Ammon's horn (tissue), 1 donor: ENCODE data around the gene GFY.

Source experiments
- DNase-seq: peaks from one replicate; pipeline ENCODE4 v3.0.0-alpha.2; 2016; ENCODE audit warnings: low spot score

The GFY gene

DNA sequence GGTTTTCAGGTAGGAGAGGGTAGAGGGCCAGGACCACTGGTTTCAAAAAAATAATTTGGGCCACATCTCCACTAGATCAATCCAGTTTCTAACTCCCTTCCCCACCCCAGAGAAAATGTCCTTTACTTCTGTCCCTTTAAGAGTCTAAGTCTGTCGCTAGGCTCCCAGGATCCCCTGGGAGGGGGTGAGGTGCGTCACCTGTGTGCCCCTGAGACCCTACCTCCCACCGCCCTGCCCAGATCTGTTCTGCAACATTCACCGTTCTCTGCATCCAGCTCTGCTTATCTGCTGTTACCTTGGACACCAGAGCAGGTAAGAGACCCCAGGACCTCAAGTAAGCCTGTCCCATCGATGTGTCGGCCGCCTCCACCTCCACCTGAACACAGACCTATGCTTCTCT is at the start of gene GFY:
Gene GFY, plus strand, starts transcription at position 211 of the 400 bp plus-strand sequence. CDS start 1,043 bp downstream, outside the sequence.
- DNase-seq, result no peak

- DNase-seq, result no peak
These were observed 46.7 kb upstream of the GFY start for GRCh38 chr19:49378512-49378911.

GRCh38 chr19:49380391-49380790 is 44.8 kb upstream of the GFY start:
- DNase-seq, result no peak

DNA sequence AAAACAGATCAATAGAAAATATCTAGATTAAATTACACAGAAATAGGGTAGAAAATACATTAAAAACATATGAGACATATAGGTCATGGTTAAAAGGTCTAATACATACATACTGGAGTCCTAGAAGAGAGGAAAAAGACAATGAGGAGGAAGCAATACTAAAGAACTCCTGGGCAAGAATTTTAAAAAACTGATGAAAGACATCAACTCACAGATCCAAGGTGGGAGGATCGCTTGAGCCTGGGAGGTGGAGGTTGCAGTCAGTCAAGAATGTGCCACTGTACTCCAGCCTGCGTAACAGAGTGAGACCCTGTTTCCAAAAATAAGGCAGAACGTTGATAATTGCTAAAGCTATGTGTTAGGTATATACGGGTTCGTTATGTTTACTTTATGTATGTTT is 42.5 kb upstream of the GFY start:
- DNase-seq, result no peak

- no peak for DNase-seq
These were observed 41.6 kb upstream of the GFY start for GRCh38 chr19:49383599-49383998.

GRCh38 chr19:49387936-49388372 is 37.2 kb upstream of the GFY start, which contains the start of gene KASH5:
TSS of gene KASH5 (plus strand) at chr19:49388249. CDS start at chr19:49390884, 2,635 bp downstream.
- peak; percentile 48 for DNase-seq

DNA sequence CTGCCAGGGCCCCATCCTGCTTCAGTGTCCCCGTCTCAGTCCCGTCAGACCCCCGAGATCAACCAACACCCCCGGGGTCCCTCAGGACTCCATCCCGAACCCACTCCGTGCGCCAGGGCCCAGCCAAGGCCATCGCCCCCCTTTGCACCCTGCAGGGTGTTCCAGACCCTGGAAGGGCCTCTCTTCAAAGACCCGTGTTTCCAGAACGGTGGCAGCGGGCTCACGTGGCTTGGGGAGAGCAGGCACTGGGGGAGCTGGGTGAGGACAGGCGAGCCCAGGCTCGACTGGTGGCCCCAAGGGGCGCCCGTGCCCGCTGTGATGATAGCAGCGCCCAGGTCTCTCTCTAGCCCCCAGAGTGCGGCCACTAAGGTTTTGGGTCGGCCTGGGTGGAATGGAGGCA is 35.8 kb upstream of the GFY start:
- no peak for DNase-seq

DNA sequence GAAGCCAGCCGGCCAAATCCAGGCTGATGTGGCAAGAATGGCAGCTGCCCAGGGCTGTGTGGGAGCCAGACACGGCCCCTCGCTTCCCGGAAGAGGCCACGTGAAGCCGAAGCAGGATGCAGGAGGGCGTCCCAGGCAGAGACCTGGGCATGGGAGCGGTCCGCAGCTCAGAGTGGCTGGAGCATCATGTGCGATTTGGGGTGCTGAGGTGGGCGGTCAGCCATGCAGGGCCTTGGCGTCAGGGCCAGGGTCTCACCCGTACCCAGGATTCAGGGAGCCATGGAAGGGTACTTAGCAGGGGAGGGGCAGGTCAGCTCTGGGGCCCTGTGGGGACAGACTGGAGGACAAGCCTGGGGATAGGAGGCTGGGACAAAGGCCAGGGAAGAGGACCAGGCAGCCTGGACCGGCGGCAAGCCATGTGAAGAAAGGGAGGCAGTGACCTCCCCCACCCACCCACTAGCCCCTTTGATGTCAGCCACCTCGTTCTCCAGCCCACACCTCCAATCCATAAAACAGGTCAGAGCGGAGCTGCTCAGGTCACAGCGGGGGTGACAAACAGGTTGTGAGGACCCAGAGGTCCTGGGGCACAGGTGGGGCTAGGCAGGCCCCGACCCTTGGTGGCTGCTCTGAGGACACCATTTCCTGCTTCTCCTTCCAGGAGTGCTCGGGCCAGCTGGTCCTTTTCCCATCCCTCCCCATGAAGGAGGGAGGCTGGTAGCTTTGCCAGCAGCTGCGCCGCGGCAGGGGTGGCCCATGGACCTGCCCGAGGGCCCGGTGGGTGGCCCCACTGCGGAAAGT is 34.9 kb upstream of the GFY start:
- DNase-seq, result no peak

GRCh38 chr19:49390929-49391359 is 34.2 kb upstream of the GFY start:
- no peak for DNase-seq

DNA sequence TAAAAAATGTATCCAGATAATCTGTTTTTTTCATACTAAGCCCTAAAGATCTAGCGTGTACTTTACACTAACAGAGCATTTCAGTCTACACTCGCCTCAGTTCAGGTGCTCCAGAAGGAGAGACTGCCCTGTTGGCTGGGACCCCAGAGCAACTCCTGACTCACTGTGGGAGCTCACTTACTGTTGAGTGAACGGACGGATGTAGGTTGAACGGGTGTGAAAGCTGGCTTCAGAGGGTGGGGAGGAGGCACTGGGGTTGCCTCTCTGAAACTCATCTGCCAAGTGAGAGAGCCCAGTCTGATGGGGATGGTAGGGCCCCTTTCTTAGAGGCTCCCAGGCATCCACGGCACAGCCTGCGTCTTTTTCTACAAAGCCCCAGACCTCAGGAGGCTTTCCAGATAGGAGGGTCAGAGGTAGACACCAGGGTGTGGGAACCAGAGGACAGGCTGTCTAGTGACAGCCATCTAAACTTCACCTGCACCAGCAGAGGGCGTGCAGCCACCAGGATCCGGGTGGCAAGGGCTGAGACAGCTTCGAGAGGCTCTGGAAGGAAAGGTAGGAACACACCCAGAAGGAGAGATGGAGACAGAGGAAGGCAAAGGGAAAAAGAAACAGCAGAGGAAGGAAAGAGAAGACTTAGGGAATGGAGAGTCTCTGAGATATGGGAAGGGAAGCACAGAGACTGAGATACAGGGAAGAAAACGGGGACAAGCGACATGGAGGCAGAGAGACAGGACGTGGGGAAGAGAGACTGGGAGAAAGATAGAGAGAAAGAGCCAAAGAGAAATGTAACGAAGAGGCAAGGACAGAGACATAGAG is 33.4 kb upstream of the GFY start:
- DNase-seq, result peak; percentile 85

- no peak for DNase-seq
These were observed 31.3 kb upstream of the GFY start for GRCh38 chr19:49393881-49394280.

DNA sequence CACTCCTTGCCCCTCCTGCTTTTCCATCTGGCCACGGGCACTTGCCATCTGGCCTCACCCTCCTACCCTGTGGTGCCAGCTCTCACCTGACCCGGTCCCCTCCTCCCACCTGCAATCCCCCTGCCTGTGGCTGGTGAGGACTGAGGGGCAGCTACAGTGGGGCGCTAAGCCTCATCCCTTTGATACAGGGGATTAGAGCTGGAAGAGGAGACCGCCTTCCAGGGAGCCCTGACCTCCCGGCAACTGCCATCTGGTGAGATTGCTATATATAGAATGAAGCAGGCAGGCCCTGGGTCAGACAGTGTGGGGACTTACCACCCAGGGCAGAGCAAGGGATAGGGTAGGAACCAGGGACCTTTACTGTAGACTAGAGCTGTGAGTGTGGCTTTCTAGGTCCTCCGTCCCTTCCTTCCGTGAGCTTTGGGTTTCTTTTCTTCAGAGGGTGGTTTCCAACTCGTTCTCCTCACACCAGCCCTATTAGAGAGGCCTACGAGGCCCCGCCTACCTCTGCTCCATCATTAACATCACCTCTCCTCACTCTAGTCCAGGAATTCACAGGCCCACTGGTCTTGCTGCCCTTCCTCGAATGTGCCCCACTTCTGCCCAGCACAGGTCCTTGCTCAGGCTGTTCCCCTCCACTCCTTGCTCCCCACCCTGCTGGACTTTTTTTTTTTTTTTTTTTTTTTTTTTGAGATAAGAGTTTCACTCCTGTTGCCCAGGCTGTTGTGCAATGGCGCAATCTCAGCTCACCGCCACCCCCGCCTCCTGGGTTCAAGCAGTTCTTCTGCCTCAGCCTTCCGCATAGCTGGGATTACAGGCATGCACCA is 29.4 kb upstream of the GFY start:
- DNase-seq, result no peak

DNA sequence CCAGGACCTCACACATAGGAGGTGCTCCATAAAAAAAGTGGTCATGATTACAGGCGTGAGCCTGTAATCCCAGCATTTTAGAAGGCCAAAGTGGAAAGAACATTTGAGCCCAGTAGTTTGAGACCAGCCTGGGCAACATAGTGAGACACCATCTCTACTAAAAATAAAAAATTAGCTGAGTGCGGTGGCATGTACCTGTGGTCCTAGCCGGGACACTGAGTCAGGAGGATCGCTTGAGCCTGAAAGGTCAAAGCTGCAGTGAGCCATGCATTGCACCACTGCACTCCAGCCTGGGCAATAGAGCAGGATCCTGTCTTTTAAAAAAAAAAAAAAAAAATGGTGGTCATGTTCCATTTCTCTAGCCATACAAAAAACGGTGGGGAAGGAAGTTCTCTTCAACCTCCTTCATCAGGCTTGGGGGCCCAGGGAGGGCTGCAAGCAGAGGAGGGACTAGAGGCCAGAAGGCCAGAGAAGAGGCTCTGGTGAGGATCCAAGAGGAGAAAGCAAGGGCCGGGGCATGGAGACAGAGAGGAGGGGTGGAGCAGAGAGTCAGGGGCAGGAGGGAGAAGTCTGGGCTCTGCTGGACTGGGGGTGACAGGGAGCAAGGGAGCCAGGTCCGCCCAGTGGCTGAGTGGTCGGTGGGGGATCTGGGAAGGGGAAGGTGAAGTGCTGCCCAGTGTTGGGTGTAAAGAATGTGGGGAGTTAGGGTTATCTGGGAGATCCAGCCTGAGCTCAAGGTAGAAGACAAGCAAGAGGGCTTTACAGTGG is 28.3 kb upstream of the GFY start:
- no peak for DNase-seq

GRCh38 chr19:49398001-49398615 is 27.1 kb upstream of the GFY start:
- DNase-seq, result no peak

GRCh38 chr19:49398931-49399330 is 26.3 kb upstream of the GFY start:
- no peak for DNase-seq

- DNase-seq, result no peak
These were observed 25.2 kb upstream of the GFY start for GRCh38 chr19:49400029-49400428.

DNA sequence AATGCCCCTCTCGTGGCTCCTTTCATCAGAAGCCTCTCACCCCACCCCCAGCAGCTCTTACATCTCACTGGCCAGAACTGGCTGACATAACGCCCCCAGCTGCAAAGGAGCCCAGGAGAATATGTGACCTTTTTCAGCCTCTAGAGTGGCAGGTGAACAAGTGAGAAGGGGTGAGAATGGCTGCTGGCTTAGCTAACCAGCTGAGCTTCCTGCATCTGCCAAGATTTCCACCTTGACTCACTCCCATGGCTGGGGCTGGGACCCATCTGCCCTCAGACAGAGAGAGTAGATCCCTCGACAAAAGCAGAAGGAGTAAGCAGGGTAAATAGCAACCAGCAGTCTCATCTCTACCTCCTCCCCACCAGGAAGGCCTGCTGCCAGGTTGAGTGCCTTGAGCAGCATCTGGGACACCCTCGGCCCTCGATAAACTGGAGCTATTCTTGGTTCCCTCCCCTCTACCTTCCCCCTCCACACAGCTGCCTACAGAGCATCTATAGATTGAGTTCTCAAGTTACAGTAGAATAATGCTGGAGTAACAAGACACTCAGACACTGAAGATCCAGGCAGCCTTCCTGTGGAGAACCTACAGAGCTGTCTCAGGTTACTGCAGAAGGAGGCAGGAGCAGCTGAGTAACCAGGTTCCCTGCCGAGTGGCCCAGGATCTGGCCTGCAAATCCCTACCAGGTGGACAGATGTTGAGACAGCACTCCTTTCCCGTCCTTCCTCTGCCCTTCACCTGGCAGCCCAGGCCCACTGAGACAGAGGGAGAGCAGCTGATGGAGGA is 21.6 kb upstream of the GFY start:
- no peak for DNase-seq

GRCh38 chr19:49407079-49407478 is 18.1 kb upstream of the GFY start:
- DNase-seq, result no peak

GRCh38 chr19:49407482-49408015 is 17.6 kb upstream of the GFY start:
- DNase-seq, result no peak
